GM12872 (cell line): Measurements from ENCODE around the gene FBXO7.

Experiments
- TF ChIP-seq, protein P1 (sequence below): IDR thresholded peaks from 3 replicates; pipeline ENCODE4 v1.5.1; 2011; ENCODE audit warnings: low read depth, mild to moderate bottlenecking, low read length, moderate library complexity; ENCODE audit not compliant: insufficient read depth

FBXO7 gene

DNA sequence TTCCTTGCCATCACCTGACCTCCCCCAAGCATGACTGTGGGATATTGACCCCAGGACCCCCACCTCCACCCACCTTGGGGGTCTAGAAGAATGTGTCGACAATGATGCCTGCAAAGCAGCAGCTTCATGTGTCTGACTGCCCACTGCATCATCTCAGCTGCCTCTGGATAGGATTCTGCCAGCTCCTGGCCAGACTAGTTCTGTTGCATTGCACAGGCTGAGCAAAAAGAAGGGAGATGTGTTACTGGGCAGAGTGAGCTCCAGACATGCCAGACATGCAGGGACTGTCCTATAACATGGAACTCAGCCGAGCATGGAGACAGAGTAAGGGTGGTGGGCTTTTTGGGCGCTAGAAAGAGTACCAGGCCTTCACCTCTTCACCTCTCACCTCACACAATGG, 36.7 kb downstream of the FBXO7 start:
- TF ChIP-seq, protein P1, sequence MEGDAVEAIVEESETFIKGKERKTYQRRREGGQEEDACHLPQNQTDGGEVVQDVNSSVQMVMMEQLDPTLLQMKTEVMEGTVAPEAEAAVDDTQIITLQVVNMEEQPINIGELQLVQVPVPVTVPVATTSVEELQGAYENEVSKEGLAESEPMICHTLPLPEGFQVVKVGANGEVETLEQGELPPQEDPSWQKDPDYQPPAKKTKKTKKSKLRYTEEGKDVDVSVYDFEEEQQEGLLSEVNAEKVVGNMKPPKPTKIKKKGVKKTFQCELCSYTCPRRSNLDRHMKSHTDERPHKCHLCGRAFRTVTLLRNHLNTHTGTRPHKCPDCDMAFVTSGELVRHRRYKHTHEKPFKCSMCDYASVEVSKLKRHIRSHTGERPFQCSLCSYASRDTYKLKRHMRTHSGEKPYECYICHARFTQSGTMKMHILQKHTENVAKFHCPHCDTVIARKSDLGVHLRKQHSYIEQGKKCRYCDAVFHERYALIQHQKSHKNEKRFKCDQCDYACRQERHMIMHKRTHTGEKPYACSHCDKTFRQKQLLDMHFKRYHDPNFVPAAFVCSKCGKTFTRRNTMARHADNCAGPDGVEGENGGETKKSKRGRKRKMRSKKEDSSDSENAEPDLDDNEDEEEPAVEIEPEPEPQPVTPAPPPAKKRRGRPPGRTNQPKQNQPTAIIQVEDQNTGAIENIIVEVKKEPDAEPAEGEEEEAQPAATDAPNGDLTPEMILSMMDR: no peak

DNA sequence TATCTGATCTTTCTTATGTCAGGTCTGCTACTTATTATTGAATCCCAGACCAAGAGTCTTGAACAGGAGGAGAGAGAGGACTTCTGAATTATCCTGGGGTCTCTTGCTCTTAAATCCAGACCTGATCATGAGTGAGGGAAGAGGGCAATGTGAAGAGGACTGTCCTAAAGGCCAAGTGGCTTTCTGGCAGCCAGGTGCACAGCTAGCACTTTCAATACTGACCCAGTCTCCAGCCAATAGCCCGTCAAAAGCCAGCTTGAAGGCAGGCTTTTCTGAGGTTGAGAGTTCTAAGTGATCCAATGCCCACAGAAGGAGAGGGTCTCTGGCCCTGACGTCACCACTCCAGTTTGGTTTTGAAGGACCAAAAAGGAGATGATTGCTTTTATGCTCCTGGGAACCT, 37.2 kb downstream of the FBXO7 start:
- TF ChIP-seq, protein P1: no peak

DNA sequence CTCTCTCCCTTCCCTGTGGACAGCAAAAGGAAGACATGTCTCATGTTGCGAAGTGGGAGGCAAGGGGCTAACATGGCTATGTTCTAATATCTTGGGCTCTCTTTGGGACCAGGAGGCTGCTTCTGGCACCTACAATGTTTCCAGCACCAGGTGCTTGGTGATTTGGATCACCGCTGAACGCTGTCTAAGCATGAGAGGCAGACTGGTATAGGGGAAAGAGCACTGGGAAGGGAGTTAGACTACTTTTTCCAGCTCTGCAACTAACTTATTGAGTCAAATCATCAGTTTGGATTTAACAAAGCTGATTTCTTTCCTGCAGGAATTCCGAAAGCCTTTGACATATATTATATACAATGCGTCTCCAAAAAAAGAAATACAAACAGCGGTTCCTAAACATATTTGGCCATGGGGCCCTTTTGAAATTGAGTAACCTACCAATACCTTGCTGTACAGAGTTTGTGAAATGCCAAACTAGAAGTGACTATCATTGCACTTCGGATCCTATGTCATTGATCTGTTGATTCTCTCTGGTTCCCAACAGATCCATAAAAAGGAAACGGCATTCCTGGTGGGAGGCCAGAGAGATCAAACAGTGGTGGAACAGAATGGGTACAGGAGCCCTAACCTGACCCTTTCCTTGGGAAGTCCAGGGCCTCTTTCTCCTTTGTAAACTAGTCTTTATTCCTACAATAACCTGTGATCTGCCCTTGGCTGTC, 37.8 kb downstream of the FBXO7 start:
- TF ChIP-seq, protein P1: no peak

DNA sequence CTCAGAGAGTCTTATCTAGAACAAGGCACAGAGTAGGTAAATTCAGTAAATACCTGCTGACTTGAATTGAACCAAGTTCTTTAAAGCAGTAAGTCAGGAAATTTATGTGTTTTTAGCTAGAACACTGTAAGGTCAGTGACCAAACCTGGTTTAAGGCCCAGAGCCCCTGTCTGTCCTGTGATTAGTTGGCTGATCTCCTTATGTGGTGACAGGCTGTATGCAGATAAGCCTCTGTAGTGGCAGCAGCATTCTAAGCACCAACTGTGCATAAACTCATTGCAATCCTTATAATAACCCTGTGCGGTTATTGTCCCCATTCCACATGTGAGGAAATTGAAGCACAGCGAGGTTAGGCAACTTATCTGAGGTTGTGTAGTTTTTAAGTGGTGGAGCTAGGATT, 40.5 kb downstream of the FBXO7 start:
- TF ChIP-seq, protein P1: no peak

DNA sequence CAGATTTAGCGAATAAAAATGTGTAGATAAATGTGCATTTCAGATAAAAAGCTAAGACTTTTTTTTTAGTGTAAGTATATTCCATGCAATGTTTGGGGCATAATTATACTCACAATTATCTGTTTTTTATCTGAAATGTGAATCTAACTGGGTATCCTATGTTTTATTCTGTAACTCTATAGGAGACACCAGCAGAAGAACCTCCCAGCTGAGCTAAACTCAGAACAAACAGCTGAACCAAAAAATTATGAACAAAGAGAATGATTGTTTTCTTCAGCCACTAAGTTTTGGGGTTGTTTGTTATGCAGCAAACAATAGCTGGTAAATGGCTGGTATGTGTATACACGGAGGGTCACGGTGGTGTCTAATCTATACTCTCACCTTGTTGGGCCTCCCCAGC, 42.9 kb downstream of the FBXO7 start:
- TF ChIP-seq, protein P1: no peak

DNA sequence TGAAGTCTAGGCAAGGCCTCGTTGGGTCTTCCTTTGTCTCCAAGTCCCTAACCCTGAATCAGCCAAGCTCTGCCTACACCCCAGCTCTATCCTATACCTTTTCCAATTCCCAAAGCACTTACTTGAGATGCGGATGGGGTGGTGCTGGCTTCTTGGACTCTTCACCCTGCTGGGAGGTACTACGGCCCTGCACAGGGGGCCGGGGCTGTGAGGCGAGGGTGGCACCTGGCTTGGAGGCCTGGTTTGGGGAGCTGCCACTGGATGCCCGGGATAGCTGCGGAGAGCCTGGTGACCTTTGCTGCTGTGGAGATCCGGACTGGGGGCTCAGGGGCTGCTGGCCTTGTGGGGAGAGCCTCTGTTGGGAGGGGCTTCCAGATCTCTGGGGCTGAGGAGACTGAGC, 43.3 kb downstream of the FBXO7 start:
- TF ChIP-seq, protein P1: no peak

DNA sequence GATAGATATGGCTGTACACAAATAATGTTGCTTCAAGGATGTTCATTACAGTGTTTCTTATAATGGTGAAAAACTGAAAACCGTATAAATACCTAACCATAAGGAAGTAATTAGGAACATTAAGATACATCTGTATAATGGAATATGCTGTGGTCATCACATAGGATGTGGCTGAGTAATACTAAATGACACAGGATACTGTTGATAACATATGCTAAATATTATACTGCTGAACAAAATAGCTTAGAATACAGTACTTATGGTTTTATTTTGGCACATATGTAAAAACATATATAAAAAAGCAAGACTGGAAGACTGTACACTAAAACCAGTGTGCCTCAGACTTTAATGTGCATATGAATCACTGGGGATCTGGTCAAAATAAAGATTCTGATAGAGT, 43.8 kb downstream of the FBXO7 start:
- TF ChIP-seq, protein P1: no peak
